Activated T-cell treated with anti-CD3 and anti-CD28 coated beads, Interleukin-2, amount 50 U/mL, for 4 hours (primary cell): Measurements from ENCODE around the gene TNK1. TPM values are rescaled to one million over a fixed set of nuclear protein-coding genes. Genes with fewer than 3 reads are reported as not detected.

Source experiments
- ATAC-seq, 2 donors: fragments of 200-7000 bp; cut with Tn5 transposase; one replicate each; pipeline ENCODE4 v1.10.0; 2021
- DNase-seq: peaks from one replicate; pipeline ENCODE4 v3.0.0-alpha.2; 2020
- H3K27me3 Mint-ChIP-seq: one replicate; pipeline ENCODE4 v1.8.0; 2021; ENCODE audit warnings: low read depth, mixed read lengths
- H3K36me3 Mint-ChIP-seq: one replicate; pipeline ENCODE4 v1.8.0; 2022; ENCODE audit warnings: mixed read lengths; ENCODE audit not compliant: insufficient read depth
- H3K4me1 Mint-ChIP-seq: one replicate; pipeline ENCODE4 v1.8.0; 2021; ENCODE audit warnings: low read depth, mixed read lengths
- H3K4me3 Mint-ChIP-seq: one replicate; pipeline ENCODE4 v1.8.0; 2021; ENCODE audit warnings: mild to moderate bottlenecking, moderate library complexity, mixed read lengths
- H3K9me3 Mint-ChIP-seq: one replicate; pipeline ENCODE4 v1.8.0; 2021; ENCODE audit warnings: mixed read lengths
- total RNA-seq, 3 donors: library from RNA; stranded (reverse); gene quantifications; one replicate each; pipeline ENCODE4 v1.2.1, GENCODE V29; 2021

The TNK1 gene
- total RNA-seq, 3 donors from 2014 or later = 5.6 to 7.4 (median 6.0) TPM

GRCh38 chr17:7407485-7408251 is 26.8 kb downstream of the TNK1 start, which contains the start of gene NLGN2:
TSS of gene NLGN2 (plus strand) at chr17:7407845. CDS start at chr17:7408256, 411 bp downstream.
- no peak within 1 kb of the TSS for H3K4me3 Mint-ChIP-seq
- no peaks in the 10 kb centered on the region for H3K9me3 Mint-ChIP-seq
- no peaks in the 10 kb centered on the region for H3K36me3 Mint-ChIP-seq
- peaks cover 11% of the 10 kb centered on the region for H3K4me1 Mint-ChIP-seq
- ATAC-seq (no peak), DNase-seq (no peak)
- H3K27me3 Mint-ChIP-seq = no peaks in the 10 kb centered on the region

DNA sequence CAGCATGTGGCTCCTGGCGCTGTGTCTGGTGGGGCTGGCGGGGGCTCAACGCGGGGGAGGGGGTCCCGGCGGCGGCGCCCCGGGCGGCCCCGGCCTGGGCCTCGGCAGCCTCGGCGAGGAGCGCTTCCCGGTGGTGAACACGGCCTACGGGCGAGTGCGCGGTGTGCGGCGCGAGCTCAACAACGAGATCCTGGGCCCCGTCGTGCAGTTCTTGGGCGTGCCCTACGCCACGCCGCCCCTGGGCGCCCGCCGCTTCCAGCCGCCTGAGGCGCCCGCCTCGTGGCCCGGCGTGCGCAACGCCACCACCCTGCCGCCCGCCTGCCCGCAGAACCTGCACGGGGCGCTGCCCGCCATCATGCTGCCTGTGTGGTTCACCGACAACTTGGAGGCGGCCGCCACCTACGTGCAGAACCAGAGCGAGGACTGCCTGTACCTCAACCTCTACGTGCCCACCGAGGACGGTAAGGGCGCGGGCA is 27.4 kb downstream of the TNK1 start:
- Mint-ChIP-seq H3K4me1 (peaks cover 5% of the 10 kb centered on the region), H3K4me3 (no peak overlapping the region), H3K36me3 (no peaks in the 10 kb centered on the region), H3K27me3 (no peaks in the 10 kb centered on the region), H3K9me3 (no peaks in the 10 kb centered on the region)
- DNase-seq (peak; percentile 15), ATAC-seq (no peak)

- H3K9me3 Mint-ChIP-seq = no peaks in the 10 kb centered on the region
- DNase-seq (no peak), ATAC-seq (no peak)
- H3K4me1 Mint-ChIP-seq = peaks cover 5% of the 10 kb centered on the region
- no peak overlapping the region for H3K4me3 Mint-ChIP-seq
- H3K27me3 Mint-ChIP-seq = no peaks in the 10 kb centered on the region
- no peaks in the 10 kb centered on the region for H3K36me3 Mint-ChIP-seq
Observed at GRCh38 chr17:7408863-7409262, 28.0 kb downstream of the TNK1 start.

- Mint-ChIP-seq H3K4me3 (no peak overlapping the region), H3K4me1 (peaks cover 5% of the 10 kb centered on the region), H3K27me3 (no peaks in the 10 kb centered on the region), H3K36me3 (no peaks in the 10 kb centered on the region), H3K9me3 (no peaks in the 10 kb centered on the region)
- ATAC-seq (no peak), DNase-seq (no peak)
Observed at GRCh38 chr17:7409716-7410115, 28.8 kb downstream of the TNK1 start.

GRCh38 chr17:7410634-7411426 is 29.9 kb downstream of the TNK1 start:
- H3K36me3 Mint-ChIP-seq = no peaks in the 10 kb centered on the region
- DNase-seq = no peak
- no peak overlapping the region for H3K4me3 Mint-ChIP-seq
- H3K27me3 Mint-ChIP-seq = no peaks in the 10 kb centered on the region
- no peaks in the 10 kb centered on the region for H3K9me3 Mint-ChIP-seq
- no peak for ATAC-seq
- peaks cover 2% of the 10 kb centered on the region for H3K4me1 Mint-ChIP-seq

DNA sequence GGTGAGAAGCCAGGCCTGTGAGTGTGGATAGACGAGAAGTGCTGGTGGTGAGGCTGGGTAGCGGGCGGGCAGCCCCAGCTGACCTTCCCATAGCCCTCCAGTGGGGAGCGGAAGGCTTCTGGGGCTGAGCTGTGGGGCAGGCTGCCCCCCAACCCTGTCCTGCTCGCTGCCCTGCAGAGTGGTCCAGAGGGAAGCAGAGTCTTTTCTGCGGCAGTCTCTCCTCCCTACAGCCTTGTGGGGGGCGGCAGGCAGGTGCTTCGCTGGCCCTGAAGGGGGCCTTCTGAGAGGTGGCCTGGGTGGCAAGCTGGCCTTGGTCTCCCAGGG is 30.5 kb downstream of the TNK1 start:
- DNase-seq (no peak), ATAC-seq (no peak)
- Mint-ChIP-seq H3K4me1 (no peaks in the 10 kb centered on the region), H3K36me3 (no peaks in the 10 kb centered on the region), H3K27me3 (no peaks in the 10 kb centered on the region), H3K9me3 (no peaks in the 10 kb centered on the region), H3K4me3 (no peak overlapping the region)

DNA sequence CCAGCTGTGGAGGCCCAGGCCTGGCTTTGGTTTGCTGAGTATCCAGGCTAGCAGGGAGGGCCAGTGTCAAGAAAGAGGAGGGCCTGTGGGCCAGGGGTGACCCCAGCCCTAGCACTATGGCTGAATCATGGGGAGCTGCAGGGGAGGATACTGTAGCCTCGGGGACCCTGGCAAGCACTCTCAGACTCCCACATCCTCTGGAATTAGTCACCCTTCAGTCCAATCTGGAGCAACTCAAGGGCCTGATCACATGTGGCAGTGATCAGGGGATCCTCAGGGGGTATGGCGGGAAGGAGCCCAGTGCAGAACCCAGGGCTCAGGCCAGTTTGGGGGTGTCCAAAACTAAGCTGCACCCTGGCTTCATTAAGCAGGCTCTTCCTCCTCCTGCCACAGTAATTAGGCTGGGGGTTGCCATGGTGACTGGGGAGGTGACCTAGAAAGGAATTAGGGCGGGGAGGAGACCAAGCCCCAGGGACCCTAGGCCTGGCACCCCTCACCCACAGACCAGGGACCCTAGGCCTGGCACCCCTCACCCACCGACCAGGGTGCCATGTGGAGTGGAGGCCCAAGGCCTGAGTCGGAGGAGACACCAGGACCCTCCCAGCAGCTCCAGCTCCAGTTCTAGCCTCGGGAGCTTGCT is 32.6 kb downstream of the TNK1 start:
- ATAC-seq (no peak), DNase-seq (no peak)
- no peaks in the 10 kb centered on the region for H3K36me3 Mint-ChIP-seq
- no peaks in the 10 kb centered on the region for H3K9me3 Mint-ChIP-seq
- no peak overlapping the region for H3K4me3 Mint-ChIP-seq
- no peaks in the 10 kb centered on the region for H3K27me3 Mint-ChIP-seq
- H3K4me1 Mint-ChIP-seq = no peaks in the 10 kb centered on the region

GRCh38 chr17:7414837-7415236 is 33.9 kb downstream of the TNK1 start:
- H3K4me1 Mint-ChIP-seq = no peaks in the 10 kb centered on the region
- H3K36me3 Mint-ChIP-seq = no peaks in the 10 kb centered on the region
- no peak for ATAC-seq
- H3K4me3 Mint-ChIP-seq = no peak overlapping the region
- H3K27me3 Mint-ChIP-seq = peaks cover 3% of the 10 kb centered on the region
- no peak for DNase-seq
- no peaks in the 10 kb centered on the region for H3K9me3 Mint-ChIP-seq

GRCh38 chr17:7415784-7416183 is 34.9 kb downstream of the TNK1 start:
- DNase-seq (no peak), ATAC-seq (no peak)
- no peak overlapping the region for H3K4me3 Mint-ChIP-seq
- H3K9me3 Mint-ChIP-seq = no peaks in the 10 kb centered on the region
- H3K36me3 Mint-ChIP-seq = no peaks in the 10 kb centered on the region
- peaks cover 3% of the 10 kb centered on the region for H3K27me3 Mint-ChIP-seq
- H3K4me1 Mint-ChIP-seq = no peaks in the 10 kb centered on the region

GRCh38 chr17:7416323-7416722 is 35.4 kb downstream of the TNK1 start:
- H3K9me3 Mint-ChIP-seq = no peaks in the 10 kb centered on the region
- ATAC-seq = no peak
- H3K36me3 Mint-ChIP-seq = no peaks in the 10 kb centered on the region
- H3K27me3 Mint-ChIP-seq = peaks cover 3% of the 10 kb centered on the region
- no peak overlapping the region for H3K4me3 Mint-ChIP-seq
- no peak for DNase-seq
- no peaks in the 10 kb centered on the region for H3K4me1 Mint-ChIP-seq

- no peaks in the 10 kb centered on the region for H3K36me3 Mint-ChIP-seq
- H3K4me3 Mint-ChIP-seq = no peak overlapping the region
- DNase-seq (no peak), ATAC-seq (no peak)
- no peaks in the 10 kb centered on the region for H3K9me3 Mint-ChIP-seq
- no peaks in the 10 kb centered on the region for H3K4me1 Mint-ChIP-seq
- H3K27me3 Mint-ChIP-seq = peaks cover 3% of the 10 kb centered on the region
Observed at GRCh38 chr17:7417056-7417655, 36.3 kb downstream of the TNK1 start.

- H3K36me3 Mint-ChIP-seq = no peaks in the 10 kb centered on the region
- ATAC-seq (no peak), DNase-seq (no peak)
- H3K4me1 Mint-ChIP-seq = no peaks in the 10 kb centered on the region
- no peak overlapping the region for H3K4me3 Mint-ChIP-seq
- peaks cover 3% of the 10 kb centered on the region for H3K27me3 Mint-ChIP-seq
- H3K9me3 Mint-ChIP-seq = no peaks in the 10 kb centered on the region
Observed at GRCh38 chr17:7418472-7419152, 37.7 kb downstream of the TNK1 start.

- no peaks in the 10 kb centered on the region for H3K9me3 Mint-ChIP-seq
- H3K36me3 Mint-ChIP-seq = no peaks in the 10 kb centered on the region
- ATAC-seq = no peak
- DNase-seq = no peak
- no peak within 1 kb of the TSS for H3K4me3 Mint-ChIP-seq
- peaks cover 3% of the 10 kb centered on the region for H3K27me3 Mint-ChIP-seq
- no peaks in the 10 kb centered on the region for H3K4me1 Mint-ChIP-seq
Observed at GRCh38 chr17:7419819-7420610, 39.1 kb downstream of the TNK1 start, which contains the start of gene SPEM1. TSS of gene SPEM1 (plus strand) at chr17:7420324. CDS start at chr17:7420385, 61 bp downstream.
